KMS-11 (cell line): ENCODE results near the gene HOXA2.

Source experiments
- H2AFZ ChIP-seq: fragments of 200-600 bp; sonication (generic); 2 replicates; pipeline ENCODE4 v1.6.1; 2016; ENCODE audit warnings: antibody characterized with exemption, mixed run types, low read depth
- H3K27ac ChIP-seq: fragments of 200-600 bp; sonication (generic); 2 replicates; pipeline ENCODE4 v1.6.1; 2016; ENCODE audit warnings: mild to moderate bottlenecking, mixed run types
- H3K27me3 ChIP-seq: fragments of 200-600 bp; sonication (generic); 2 replicates; pipeline ENCODE4 v1.6.1; 2017; ENCODE audit warnings: mild to moderate bottlenecking, low read depth, mixed run types, moderate library complexity; ENCODE audit not compliant: insufficient read depth
- H3K36me3 ChIP-seq: fragments of 200-600 bp; sonication (generic); 2 replicates; pipeline ENCODE4 v1.6.1; 2017; ENCODE audit warnings: mild to moderate bottlenecking, mixed run types; ENCODE audit not compliant: insufficient read depth
- H3K4me1 ChIP-seq: fragments of 200-600 bp; sonication (generic); 2 replicates; pipeline ENCODE4 v1.6.1; 2016; ENCODE audit warnings: mild to moderate bottlenecking, low read depth, mixed run types; ENCODE audit not compliant: poor library complexity, severe bottlenecking
- H3K4me2 ChIP-seq: fragments of 200-600 bp; sonication (generic); 2 replicates; pipeline ENCODE4 v1.7.0; 2016; ENCODE audit warnings: mild to moderate bottlenecking, mixed run types
- H3K4me3 ChIP-seq: fragments of 200-600 bp; sonication (generic); IDR thresholded peaks from 2 replicates; pipeline ENCODE4 v1.6.1; 2017; ENCODE audit warnings: low read depth, low read length, mixed read lengths; ENCODE audit not compliant: insufficient read depth
- H3K79me2 ChIP-seq: fragments of 200-600 bp; sonication (generic); 2 replicates; pipeline ENCODE4 v1.6.1; 2016; ENCODE audit warnings: low read depth, mixed run types; ENCODE audit not compliant: insufficient read depth
- H3K9ac ChIP-seq: fragments of 200-600 bp; sonication (generic); 2 replicates; pipeline ENCODE4 v1.6.1; 2016; ENCODE audit warnings: mild to moderate bottlenecking, mixed run types
- H4K20me1 ChIP-seq: fragments of 200-600 bp; sonication (generic); 2 replicates; pipeline ENCODE4 v1.6.1; 2016; ENCODE audit warnings: mild to moderate bottlenecking, mixed run types; ENCODE audit not compliant: insufficient read depth
- CTCF ChIP-seq: fragments of 200-600 bp; sonication (generic); conservative IDR thresholded peaks from 2 replicates; pipeline ENCODE4 v1.6.1; 2017; ENCODE audit warnings: low read depth, mild to moderate bottlenecking, antibody characterized with exemption, low read length, moderate library complexity, mixed read lengths

HOXA2 gene

DNA sequence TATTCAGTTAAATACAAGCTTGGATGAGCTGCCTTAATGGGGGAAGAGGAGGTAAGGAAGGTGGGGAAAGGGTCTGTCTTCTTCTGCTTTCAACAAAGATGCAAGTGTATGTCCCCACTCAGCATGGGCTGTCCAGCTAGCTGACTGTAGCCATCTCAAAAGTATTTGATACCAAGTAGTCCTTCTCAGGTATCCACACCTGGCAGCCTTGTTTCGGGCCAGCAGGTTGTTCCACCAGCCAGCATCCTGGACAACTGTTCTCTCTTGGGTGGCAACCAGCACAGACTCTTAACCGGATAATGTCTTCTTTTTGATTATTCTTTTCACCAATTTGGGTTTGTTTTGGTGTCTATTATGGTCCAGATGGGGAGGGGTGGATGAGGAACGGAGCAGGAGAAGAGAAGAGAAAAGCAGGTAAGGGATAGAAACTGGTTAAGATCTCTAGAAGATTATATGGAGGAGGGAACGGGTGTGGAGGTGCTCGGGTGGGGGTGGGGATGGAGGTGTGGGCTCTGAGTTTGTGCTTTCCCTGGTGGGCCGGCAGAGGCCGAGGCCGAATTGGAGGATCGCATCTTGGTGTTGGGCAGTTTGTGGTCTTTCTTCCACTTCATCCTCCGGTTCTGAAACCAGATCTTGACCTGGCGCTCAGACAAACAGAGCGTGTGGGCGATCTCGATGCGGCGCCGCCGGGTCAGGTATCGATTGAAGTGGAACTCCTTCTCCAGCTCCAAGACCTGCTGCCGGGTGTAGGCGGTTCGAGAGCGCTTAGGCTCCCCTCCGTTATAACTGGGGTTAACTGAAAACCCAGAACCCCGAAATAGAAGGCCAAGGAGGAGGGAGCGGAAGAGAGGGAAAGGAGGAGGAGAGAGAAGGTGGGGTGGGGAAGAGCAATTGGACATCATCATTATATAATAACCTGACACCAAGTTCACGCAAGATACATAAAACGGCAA, 26.6 kb upstream of the HOXA2 start:
- Histone ChIP-seq H3K4me3 (no peak overlapping the region), H3K4me2 (peak overlapping the region; percentile 88), H3K4me1 (peaks cover 28% of the 10 kb centered on the region), H3K9ac (peak overlapping the region; percentile 94; the same call in 1 of the 2 replicates), H3K27ac (peak overlapping the region; percentile 94; the same call in 1 of the 2 replicates), H3K27me3 (no peaks in the 10 kb centered on the region), H4K20me1 (no peaks in the 10 kb centered on the region), H3K36me3 (no peaks in the 10 kb centered on the region), H3K79me2 (no peaks in the 10 kb centered on the region; the same call in 1 of the 2 replicates), H2AFZ (peak overlapping the region; percentile 79; the same call in 1 of the 2 replicates)
- no peak for TF ChIP-seq CTCF

DNA sequence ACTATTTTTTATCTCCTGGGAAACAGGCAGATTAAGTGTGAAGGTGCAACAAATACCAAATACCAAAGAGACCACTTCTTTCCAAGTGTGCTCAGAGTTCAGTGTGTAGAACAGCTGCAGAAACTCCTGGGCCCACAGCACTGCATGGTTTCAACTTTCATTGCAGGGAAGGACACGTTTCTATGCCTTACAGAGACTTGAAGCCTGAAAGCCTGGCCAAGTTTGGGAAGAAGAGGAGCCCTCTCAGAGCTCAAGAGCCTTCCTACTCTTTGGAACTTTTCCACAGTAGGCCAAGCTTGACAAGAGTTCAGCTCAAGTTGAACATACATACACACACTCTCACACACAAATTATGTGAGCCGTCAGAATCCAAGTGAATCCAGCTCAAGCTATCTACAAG, 25.6 kb upstream of the HOXA2 start:
- H3K4me3 ChIP-seq = no peak overlapping the region
- no peaks in the 10 kb centered on the region for H3K27me3 ChIP-seq
- H3K9ac ChIP-seq = no peak overlapping the region
- no peaks in the 10 kb centered on the region; the same call in 1 of the 2 replicates for H3K79me2 ChIP-seq
- H2AFZ ChIP-seq = no peak overlapping the region
- no peak for TF ChIP-seq CTCF
- peaks cover 20% of the 10 kb centered on the region for H3K4me1 ChIP-seq
- H3K4me2 ChIP-seq = no peak overlapping the region
- no peaks in the 10 kb centered on the region for H3K36me3 ChIP-seq
- H4K20me1 ChIP-seq = no peaks in the 10 kb centered on the region
- no peak overlapping the region for H3K27ac ChIP-seq

- H3K27me3 ChIP-seq = no peaks in the 10 kb centered on the region
- no peaks in the 10 kb centered on the region for H4K20me1 ChIP-seq
- TF ChIP-seq CTCF = no peak
Measured at GRCh38 chr7:27126596-27127327, 24.3 kb upstream of the HOXA2 start.

DNA sequence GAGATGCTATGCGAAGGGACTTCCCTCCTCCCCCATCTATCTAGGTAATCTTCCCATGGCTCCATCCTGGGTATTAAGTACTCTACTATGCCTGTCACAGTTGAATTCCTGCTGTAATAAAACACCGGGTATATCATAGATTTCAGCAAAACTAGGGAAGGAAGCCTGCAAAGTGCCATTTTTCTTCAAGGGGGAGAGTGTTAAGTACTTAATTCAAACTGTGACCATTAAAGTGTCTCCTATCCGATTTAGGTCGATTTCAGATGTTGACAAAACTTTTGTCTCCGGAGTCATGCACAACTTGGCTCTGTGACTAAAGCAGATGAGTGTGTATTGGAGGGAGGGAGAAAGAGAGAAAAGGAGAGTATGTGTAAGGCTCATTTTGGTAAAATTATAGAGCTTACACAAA, 23.5 kb upstream of the HOXA2 start:
- no peaks in the 10 kb centered on the region for H3K36me3 ChIP-seq

More at GRCh38 chr7:27126596-27127327, 24.3 kb upstream of the HOXA2 start:
- Histone ChIP-seq H3K36me3 (no peaks in the 10 kb centered on the region), H3K4me2 (no peak overlapping the region), H3K27ac (no peak overlapping the region), H3K4me1 (peaks cover 20% of the 10 kb centered on the region), H3K9ac (no peak overlapping the region), H3K79me2 (no peaks in the 10 kb centered on the region; the same call in 1 of the 2 replicates), H2AFZ (no peak overlapping the region), H3K4me3 (no peak overlapping the region)

More for the DNA sequence above, 23.5 kb upstream of the HOXA2 start:
- no peak overlapping the region for H3K4me3 ChIP-seq
- no peak overlapping the region for H3K4me2 ChIP-seq
- peaks cover 15% of the 10 kb centered on the region for H3K4me1 ChIP-seq
- no peak overlapping the region for H3K27ac ChIP-seq
- no peak overlapping the region for H3K9ac ChIP-seq
- no peak overlapping the region for H2AFZ ChIP-seq
- H4K20me1 ChIP-seq = no peaks in the 10 kb centered on the region
- H3K79me2 ChIP-seq = no peaks in the 10 kb centered on the region; the same call in 1 of the 2 replicates
- no peak for TF ChIP-seq CTCF
- no peaks in the 10 kb centered on the region for H3K27me3 ChIP-seq
